Endothelial cell of umbilical vein (primary cell): Measurements from ENCODE around the gene CTU1.

Experiments
- CTCF ChIP-seq, 2 donors: IDR thresholded peaks; 1 replicate in 1 of 2; 2 replicates in 1 of 2; pipeline ENCODE4 v1.5.1; 2011; ENCODE audit warnings: low read length in 2 of 2, mild to moderate bottlenecking in 2 of 2, moderate library complexity in 2 of 2, control low read depth in 1 of 2, inconsistent platforms in 1 of 2, low read depth in 1 of 2; ENCODE audit not compliant: insufficient read depth in 1 of 2; ENCODE audit errors: extremely low read depth in 1 of 2
- EZH2 ChIP-seq: IDR thresholded peaks from 2 replicates; pipeline ENCODE4 v1.6.1; 2012; ENCODE audit warnings: borderline replicate concordance, low read depth, mild to moderate bottlenecking, moderate library complexity, low read length, inconsistent platforms; ENCODE audit not compliant: severe bottlenecking
- FOS ChIP-seq: IDR thresholded peaks from 2 replicates; pipeline ENCODE4 v1.6.1; 2011; ENCODE audit warnings: mild to moderate bottlenecking, low read length, moderate library complexity, borderline replicate concordance; ENCODE audit not compliant: insufficient read depth
- GATA2 ChIP-seq: IDR thresholded peaks from 2 replicates; pipeline ENCODE4 v1.7.0; 2011; ENCODE audit warnings: low read depth, mild to moderate bottlenecking, moderate library complexity, mixed read lengths, low read length; ENCODE audit not compliant: insufficient read length, insufficient read depth
- JUN ChIP-seq: IDR thresholded peaks from 2 replicates; pipeline ENCODE4 v1.6.1; 2011; ENCODE audit warnings: borderline replicate concordance, low read depth; ENCODE audit not compliant: insufficient read length, insufficient read depth
- POLR2A ChIP-seq: IDR thresholded peaks from 2 replicates; pipeline ENCODE4 v1.6.1; 2012; ENCODE audit warnings: low read depth, mild to moderate bottlenecking, control low read depth, low read length
- POLR2AphosphoS5 ChIP-seq: IDR thresholded peaks from 2 replicates; pipeline ENCODE4 v1.6.1; 2012; ENCODE audit warnings: low read depth, mild to moderate bottlenecking, control low read depth, low read length, moderate library complexity; ENCODE audit not compliant: insufficient read depth
- TF ChIP-seq, protein P1 (sequence below): IDR thresholded peaks from 2 replicates; pipeline ENCODE4 v1.6.1; 2011; ENCODE audit not compliant: insufficient read depth, insufficient read length

GRCh38 chr19:51135986-51136762 lies 28.0 kb upstream of the CTU1 start:
- TF ChIP-seq CTCF (IDR thresholded peaks at IDR 0.05; ENCODE audit: extremely low read depth in 1 of 2, insufficient read depth in 1 of 2, low read depth in 1 of 2, low read length in 2 of 2): no peak
- TF ChIP-seq POLR2A: no peak
- TF ChIP-seq EZH2: no peak
- TF ChIP-seq JUN: no peak
- no peak for TF ChIP-seq POLR2AphosphoS5
- no peak for TF ChIP-seq GATA2
- TF ChIP-seq, protein P1, sequence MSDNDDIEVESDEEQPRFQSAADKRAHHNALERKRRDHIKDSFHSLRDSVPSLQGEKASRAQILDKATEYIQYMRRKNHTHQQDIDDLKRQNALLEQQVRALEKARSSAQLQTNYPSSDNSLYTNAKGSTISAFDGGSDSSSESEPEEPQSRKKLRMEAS: no peak
- TF ChIP-seq FOS: no peak
